Stomach smooth muscle (tissue), 2 donors: ENCODE measurements around the gene PIGP.
"Not testable (repeated sequence)": the region's sequence is repeated elsewhere in the genome, so short reads cannot be mapped to it uniquely, and the experiment has no call there.

Source experiments
- H3K27ac ChIP-seq: one replicate; pipeline ENCODE4 v1.7.0; 2013; ENCODE audit warnings: mild to moderate bottlenecking, low read length, inconsistent platforms
- H3K27me3 ChIP-seq, 2 donors: one replicate each; pipeline ENCODE4 v1.7.0; 2013; ENCODE audit warnings: low read length in 2 of 2; ENCODE audit not compliant: insufficient read depth in 2 of 2, control insufficient read depth in 1 of 2
- H3K36me3 ChIP-seq, 2 donors: one replicate each; pipeline ENCODE4 v1.7.0; 2013; ENCODE audit warnings: low read length in 2 of 2; ENCODE audit not compliant: control insufficient read depth in 2 of 2, insufficient read depth in 2 of 2
- H3K4me1 ChIP-seq: one replicate; pipeline ENCODE4 v1.7.0; 2013; ENCODE audit warnings: low read length; ENCODE audit not compliant: control insufficient read depth, insufficient read depth
- H3K4me3 ChIP-seq, 2 donors: one replicate each; pipeline ENCODE4 v1.7.0; 2013; ENCODE audit warnings: low read length in 2 of 2
- H3K9ac ChIP-seq, 2 donors: one replicate each; pipeline ENCODE4 v1.7.0; 2013; ENCODE audit warnings: low read length in 2 of 2, mild to moderate bottlenecking in 1 of 2
- H3K9me3 ChIP-seq, 2 donors: one replicate each; pipeline ENCODE4 v1.7.0; 2013; ENCODE audit warnings: low read length in 2 of 2; ENCODE audit not compliant: control insufficient read depth in 2 of 2
- donor health status: healthy.
- donor health status: Pancreatic carcinoma.

The PIGP gene

DNA sequence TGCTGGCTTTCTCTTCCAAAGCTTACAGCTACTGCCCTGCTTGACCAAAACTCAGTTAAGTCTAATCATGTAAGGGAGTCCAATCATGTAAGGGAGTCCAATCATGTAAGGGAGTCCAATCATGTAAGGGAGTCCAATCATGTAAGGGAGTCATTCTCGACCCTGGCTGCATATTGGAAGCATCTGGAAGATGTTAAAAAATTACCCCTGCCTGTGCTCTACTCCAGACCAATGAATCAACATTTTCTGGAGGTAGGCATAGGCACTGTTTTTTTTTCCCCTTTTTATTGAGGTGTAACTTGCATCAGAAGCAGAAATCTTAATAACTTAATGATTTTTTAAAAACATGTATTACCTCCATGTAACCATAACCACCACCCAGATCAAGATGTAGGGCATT is 9.4 kb downstream of the PIGP start:
- Histone ChIP-seq H3K36me3 (peaks cover under 1 to 7% of the 10 kb centered on the region in 2 donors), H3K4me1 (peaks cover 3% of the 10 kb centered on the region), H3K9ac (no peak overlapping the region), H3K4me3 (no peak overlapping the region), H3K27me3 (no peaks in the 10 kb centered on the region), H3K27ac (no peak overlapping the region), H3K9me3 (no peaks in the 10 kb centered on the region)

DNA sequence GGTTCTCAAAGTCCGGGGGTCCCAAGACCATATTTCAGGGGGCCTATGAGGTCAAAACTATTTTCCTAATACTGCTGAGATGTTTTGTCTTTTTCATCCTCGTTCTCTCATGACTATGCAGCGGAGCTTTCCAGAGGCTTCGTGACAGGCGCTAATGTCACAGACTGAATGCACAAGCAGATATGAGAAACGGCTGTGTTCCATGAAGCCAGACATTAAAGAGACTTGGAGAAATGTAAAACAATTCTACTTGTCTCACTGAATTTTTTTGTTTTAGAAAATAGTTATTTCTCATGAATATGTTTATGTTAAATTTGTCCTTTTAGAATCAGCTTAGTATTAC is 10.3 kb downstream of the PIGP start:
- H3K9ac ChIP-seq, result no peak overlapping the region
- H3K4me1 ChIP-seq, result peaks cover 3% of the 10 kb centered on the region
- H3K36me3 ChIP-seq, result peaks cover 0 to 7% of the 10 kb centered on the region in 2 donors
- H3K27me3 ChIP-seq, result no peaks in the 10 kb centered on the region
- H3K27ac ChIP-seq, result no peak overlapping the region
- H3K4me3 ChIP-seq, result no peak overlapping the region
- H3K9me3 ChIP-seq, result no peaks in the 10 kb centered on the region

DNA sequence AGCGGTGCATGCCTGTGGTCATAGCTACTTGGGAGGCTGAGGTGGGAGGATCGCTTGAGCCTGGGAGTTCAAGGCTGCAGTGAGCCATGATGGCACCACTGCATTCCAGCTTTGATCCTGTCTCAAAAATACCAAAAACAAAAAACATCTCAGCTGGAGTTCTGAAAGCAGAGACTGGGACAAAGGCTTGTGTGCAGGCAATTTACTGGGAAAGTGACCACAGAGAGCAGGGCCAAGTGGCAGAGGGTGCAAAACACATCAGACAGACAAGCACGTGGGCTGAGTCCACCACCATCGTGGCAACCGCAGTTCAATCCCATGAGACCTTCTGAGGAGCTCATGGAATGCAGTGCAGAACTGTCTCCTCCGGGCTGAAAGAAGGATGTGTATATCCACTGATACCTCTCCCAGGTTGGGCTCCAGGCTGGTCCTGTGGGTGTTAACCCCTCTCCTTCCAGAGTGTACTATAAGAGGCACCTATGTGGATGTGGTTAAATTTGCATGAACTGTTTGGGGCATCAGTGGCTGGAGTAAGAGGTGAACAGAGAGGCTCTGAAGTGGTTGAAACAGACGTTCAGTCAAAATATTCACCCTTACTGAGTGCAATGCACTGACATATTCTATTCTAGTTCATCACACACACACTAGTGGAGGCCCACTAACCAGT is 10.8 kb downstream of the PIGP start:
- Histone ChIP-seq H3K4me1 (peaks cover 3% of the 10 kb centered on the region), H3K27ac (no peak overlapping the region), H3K36me3 (peaks cover 0 to 5% of the 10 kb centered on the region in 2 donors), H3K9ac (no peak overlapping the region), H3K9me3 (no peaks in the 10 kb centered on the region), H3K4me3 (no peak overlapping the region), H3K27me3 (no peaks in the 10 kb centered on the region)

DNA sequence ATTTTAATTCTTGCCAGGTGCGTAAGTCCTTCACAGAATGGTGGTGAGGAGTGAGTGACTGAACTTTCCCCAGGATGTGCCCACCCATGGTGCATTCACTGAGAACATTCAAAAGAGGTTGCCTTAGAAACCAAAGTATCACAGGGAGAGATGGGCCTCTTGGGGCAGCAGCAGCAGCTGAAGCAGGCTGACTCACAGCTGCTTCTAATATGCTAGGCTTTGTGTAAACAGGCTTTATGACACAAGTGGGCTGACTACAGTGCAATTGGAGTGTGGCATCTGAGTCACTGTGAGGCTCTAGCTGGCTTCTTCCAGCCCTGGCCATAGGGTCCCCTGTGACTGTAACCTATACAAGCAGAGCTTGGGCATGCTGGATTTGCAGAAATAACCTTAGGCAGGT is 12.6 kb downstream of the PIGP start:
- Histone ChIP-seq H3K27ac (no peak overlapping the region), H3K4me1 (peaks cover 3% of the 10 kb centered on the region), H3K9ac (no peak overlapping the region), H3K27me3 (no peaks in the 10 kb centered on the region), H3K9me3 (no peaks in the 10 kb centered on the region), H3K4me3 (no peak overlapping the region), H3K36me3 (peaks cover 0 to 3% of the 10 kb centered on the region in 2 donors)

DNA sequence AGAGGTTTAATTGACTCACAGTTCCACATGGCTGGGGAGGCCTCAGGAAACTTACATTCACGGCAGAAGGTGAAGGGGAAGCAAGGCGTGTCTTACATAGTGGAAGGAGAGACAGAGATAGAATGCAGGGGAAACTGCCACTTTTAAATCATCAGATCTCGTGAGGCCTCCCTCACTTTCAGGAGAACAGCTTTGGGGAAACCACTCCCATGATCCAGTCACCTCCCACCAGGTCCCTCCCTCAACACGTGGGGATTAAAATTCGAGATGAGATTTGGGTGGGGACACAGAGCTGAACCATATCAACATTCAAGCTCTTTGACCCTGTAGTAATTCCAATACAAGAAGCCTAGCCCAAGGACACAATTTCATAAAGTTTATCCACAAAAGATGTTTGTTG is 13.7 kb downstream of the PIGP start:
- no peaks in the 10 kb centered on the region for H3K27me3 ChIP-seq
- peaks cover 3% of the 10 kb centered on the region for H3K4me1 ChIP-seq
- no peaks in the 10 kb centered on the region for H3K36me3 ChIP-seq
- H3K9me3 ChIP-seq, result no peaks in the 10 kb centered on the region
- no peak overlapping the region for H3K27ac ChIP-seq
- no peak overlapping the region for H3K9ac ChIP-seq
- H3K4me3 ChIP-seq, result no peak overlapping the region

DNA sequence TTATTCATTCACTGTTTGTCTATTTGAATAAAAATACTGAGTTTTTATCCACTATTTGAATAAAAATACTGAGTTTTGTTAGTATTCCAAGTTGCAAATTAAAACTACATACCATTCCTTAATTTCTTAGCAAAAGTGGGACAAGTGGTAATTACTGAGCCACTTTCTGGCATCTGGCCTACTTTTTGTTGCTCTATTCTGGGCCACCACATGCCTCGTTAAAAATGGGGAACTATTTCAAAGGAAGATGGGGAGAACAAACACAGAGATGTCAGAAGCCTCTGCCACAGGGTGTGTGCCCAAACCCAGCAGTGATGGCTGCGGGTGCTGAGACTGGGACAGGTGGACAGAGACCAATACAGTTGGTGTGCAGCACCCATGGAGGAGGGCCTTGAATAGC is 14.6 kb downstream of the PIGP start:
- Histone ChIP-seq H3K4me1 (peaks cover 3% of the 10 kb centered on the region), H3K27me3 (no peaks in the 10 kb centered on the region), H3K36me3 (no peaks in the 10 kb centered on the region), H3K9ac (no peak overlapping the region), H3K4me3 (no peak overlapping the region), H3K9me3 (no peaks in the 10 kb centered on the region), H3K27ac (no peak overlapping the region)

DNA sequence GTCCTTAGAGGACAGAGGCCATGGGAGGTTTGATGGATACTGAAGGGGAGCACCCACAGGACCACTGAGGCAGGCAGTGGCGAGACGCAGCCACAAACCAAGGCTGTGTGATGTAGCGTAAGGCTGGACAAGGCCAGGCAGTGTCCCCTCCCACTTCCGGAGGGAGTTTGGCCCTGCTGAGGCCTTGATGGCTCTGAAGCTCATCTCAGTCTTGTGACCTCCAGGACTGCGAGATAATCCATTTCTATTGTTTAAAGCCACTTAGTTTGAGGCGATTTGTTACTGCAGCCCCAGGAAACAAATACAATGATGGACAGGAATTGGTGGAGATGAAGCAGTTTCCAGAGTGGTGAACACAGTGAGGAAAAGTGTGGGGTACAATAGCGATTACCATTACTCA is 15.3 kb downstream of the PIGP start:
- H3K27ac ChIP-seq, result no peak overlapping the region

DNA sequence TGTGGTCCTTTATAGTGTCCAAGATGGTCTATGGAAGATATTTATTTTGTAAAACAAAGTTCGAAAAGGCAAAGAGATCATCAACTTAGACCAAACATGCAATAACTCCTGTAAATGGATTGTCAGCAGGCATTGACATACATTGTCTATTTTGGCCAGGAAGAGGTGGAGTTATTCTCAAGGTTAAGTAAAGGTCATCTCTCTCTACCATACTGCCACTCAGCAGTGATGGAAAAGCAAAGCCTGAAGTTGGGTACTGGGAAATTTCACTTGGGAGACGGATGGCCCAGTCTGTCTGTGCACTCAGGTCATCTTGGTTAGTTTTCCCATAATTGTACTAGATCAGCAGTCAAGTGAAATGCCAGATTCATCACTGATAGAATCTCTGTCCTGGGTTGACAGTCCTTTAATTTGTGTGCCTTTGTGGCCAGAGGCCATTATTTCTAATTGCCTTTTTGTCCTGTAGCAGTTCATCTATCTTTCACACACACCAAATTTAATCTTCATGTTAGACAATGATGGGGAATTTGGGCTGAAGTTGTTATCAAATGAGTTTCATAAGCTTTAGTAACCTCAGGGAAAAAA is 17.5 kb downstream of the PIGP start:
- Histone ChIP-seq H3K4me1 (peaks cover under 1% of the 10 kb centered on the region), H3K36me3 (no peaks in the 10 kb centered on the region), H3K9ac (no peak overlapping the region), H3K9me3 (no peaks in the 10 kb centered on the region), H3K4me3 (no peak overlapping the region), H3K27me3 (no peaks in the 10 kb centered on the region), H3K27ac (no peak overlapping the region)

More for the DNA sequence above, 15.3 kb downstream of the PIGP start:
- Histone ChIP-seq H3K27me3 (no peaks in the 10 kb centered on the region), H3K36me3 (no peaks in the 10 kb centered on the region), H3K9me3 (no peaks in the 10 kb centered on the region), H3K4me1 (peaks cover 3% of the 10 kb centered on the region), H3K9ac (no peak overlapping the region), H3K4me3 (no peak overlapping the region)

DNA sequence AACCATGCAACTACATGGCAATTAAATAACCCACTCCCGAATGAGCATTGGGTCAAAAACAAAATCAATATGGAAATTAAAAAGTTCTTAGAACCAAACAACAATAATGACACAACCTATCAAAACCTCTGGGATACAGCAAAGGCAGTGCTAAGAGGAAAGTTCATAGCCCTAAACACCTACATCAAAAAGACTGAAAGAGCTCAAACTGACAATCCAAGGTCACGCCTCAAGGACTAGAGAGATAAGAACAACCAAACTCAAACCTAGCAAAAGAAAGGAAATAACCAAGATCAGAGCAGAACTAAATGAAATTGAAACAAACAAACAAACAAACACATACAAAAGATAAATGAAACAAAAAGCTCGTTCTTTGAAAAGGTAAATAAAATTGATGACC is 23.1 kb downstream of the PIGP start:
- H3K9ac ChIP-seq, H3K36me3 ChIP-seq, H3K4me3 ChIP-seq, H3K27me3 ChIP-seq, H3K27ac ChIP-seq, H3K9me3 ChIP-seq, H3K4me1 ChIP-seq: not testable (repeated sequence)

DNA sequence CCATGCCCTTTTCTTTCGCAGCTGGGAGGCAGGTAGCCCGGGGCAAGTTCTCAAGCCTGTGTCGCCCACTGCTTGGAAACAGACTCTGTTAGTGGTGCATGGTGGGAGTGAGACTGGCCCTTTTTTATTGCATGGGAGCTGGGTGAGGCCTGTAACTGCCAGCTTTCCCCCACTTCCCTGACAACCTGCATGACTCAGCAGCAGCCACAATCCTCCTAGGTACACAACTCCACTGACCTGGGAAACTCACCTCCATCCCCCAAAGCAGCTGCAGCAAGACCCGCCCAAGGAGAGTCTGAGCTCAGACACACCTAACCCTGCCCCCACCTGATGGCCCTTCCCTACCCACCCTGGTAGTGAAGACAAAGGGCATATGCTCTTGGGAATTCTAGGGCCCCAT is 25.8 kb downstream of the PIGP start:
- Histone ChIP-seq H3K27me3 (peaks cover 0 to 3% of the 10 kb centered on the region in 2 donors), H3K27ac (no peak overlapping the region), H3K4me3 (no peak overlapping the region), H3K4me1 (no peaks in the 10 kb centered on the region), H3K36me3 (no peaks in the 10 kb centered on the region), H3K9me3 (no peaks in the 10 kb centered on the region), H3K9ac (no peak overlapping the region)

DNA sequence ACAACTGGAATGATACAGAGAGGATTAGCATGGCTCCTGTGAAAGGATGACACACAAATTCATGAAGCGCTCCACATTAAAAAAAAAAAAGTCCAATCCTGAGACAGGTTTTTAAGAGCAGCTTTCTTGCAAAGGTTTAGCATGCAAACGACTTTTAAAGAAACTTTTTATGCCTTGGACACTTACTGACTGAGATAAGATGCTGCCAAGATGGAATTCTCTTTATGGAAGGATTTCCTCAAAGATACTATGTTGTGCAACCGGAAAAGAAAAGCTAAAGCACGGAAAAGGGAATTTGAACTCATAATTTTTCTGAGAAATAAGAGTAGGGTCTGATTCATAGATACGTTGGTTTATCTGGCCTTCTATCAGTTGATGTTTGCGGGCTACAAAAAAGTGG is 27.3 kb downstream of the PIGP start:
- H3K9me3 ChIP-seq, result no peaks in the 10 kb centered on the region
- no peaks in the 10 kb centered on the region for H3K36me3 ChIP-seq
- H3K9ac ChIP-seq, result no peak overlapping the region
- H3K27me3 ChIP-seq, result peaks cover 0 to 3% of the 10 kb centered on the region in 2 donors
- no peak overlapping the region for H3K4me3 ChIP-seq
- H3K4me1 ChIP-seq, result no peaks in the 10 kb centered on the region
- no peak overlapping the region for H3K27ac ChIP-seq
